ENCODE data around the gene CNTN5.

CNTN5 gene

DNA sequence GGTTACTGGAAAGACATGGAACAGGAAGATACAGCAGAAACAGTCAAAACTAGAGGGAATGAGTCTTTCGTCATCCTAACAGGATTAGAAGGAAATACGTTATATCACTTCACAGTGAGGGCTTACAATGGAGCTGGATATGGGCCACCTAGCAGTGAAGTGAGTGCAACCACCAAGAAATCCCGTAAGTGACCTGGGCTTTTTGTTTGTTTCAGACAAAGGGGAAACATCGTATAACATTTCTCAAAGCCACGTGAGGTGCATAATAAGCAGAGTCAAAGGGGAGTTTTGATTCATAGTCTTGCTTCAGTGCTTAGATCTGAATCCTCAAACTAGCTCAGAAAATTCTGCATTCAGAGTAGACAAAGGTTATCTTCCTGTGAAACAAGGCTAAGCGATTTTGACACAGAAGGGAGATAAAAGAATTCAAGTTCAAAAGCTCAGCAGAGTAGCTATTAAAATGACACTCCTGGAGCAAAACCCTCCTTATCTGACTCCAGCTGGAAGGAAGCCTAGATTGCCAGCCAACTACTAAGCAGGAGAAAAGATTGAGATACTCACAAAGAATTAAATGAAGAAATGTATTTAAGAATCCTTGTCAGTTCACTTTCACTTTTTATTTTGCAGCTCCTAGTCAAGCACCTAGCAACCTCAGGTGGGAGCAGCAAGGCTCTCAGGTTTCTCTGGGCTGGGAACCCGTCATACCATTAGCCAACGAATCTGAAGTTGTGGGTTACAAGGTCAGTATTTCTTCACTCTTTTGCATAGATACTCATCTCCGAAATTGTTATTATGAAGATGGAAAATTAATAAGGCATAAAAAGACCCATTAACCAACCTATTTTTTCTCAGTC lies 1319.9 kb downstream of the CNTN5 start:
- DNase-seq, result no peak

- DNase-seq, result no peak
Observed at GRCh38 chr11:100353083-100353482, 1332.3 kb downstream of the CNTN5 start.

- DNase-seq, result peak; percentile 3
Observed at GRCh38 chr11:100354736-100355135, 1334.0 kb downstream of the CNTN5 start.

DNA sequence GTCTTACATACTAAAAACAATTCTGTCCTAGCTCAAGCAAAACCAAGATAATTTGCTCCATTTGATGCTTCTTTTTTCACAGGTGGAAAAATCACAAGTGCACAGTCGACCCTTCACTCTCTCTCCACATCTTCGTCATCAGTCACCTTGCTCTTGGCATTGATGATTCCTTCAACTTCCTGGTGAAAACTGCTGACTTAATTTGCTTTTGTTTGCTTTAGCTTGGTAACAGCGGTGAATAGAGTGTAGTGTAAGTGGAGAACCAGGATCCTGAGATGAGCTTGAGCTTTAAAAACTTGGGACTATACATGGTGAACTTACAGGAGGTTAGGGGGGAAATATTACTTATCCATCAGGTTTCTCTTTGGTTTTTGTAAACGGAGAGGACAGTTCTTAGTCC lies 1335.3 kb downstream of the CNTN5 start:
- DNase-seq, result no peak

DNA sequence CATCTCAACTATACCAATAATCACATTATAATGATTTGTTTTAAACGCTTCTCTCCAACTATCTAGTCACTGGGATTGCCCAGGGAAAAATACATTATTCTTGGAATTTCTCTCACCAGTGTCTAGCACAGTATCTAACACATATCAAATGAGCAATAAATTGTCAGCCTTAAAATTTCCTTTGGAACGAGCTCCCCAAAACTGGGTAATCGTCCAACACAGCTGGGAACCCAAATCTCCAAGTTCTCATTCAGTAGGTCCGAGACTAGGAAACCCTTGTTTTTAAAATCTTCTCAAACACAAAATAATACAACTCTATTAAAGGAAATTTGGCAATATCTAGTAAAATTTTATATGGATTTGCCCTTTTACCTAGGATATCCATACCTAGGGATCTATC lies 1338.5 kb downstream of the CNTN5 start:
- no peak for DNase-seq

GRCh38 chr11:100367892-100368291 lies 1347.1 kb downstream of the CNTN5 start:
- DNase-seq, result no peak

GRCh38 chr11:100383357-100383865 lies 1362.7 kb downstream of the CNTN5 start:
- no peak for DNase-seq

- DNase-seq, result no peak
Observed at GRCh38 chr11:100396266-100396665, 1375.5 kb downstream of the CNTN5 start.

GRCh38 chr11:100397401-100397800 lies 1376.7 kb downstream of the CNTN5 start:
- no peak for DNase-seq

GRCh38 chr11:100403816-100404215 lies 1383.1 kb downstream of the CNTN5 start:
- peak; percentile 63 for DNase-seq

GRCh38 chr11:100404907-100405306 lies 1384.2 kb downstream of the CNTN5 start:
- DNase-seq, result no peak

Data from fibroblast of skin of back (primary cell).